GM18498 (cell line): ENCODE measurements around the gene GDI1.
A peak's percentile ranks its signal among the peaks of the same experiment; 100 is the strongest.

ENCODE experiments used
- ATAC-seq: cut with Tn5 transposase; IDR thresholded peaks from one replicate; pipeline ENCODE4 v1.9.1; 2021; ENCODE audit warnings: mild to moderate bottlenecking, moderate library complexity; ENCODE audit not compliant: unreplicated experiment

Gene GDI1

GRCh38 chrX:154436374-154436982 lies 476 bp upstream of the GDI1 start:
- ATAC-seq = peak; percentile 47

GRCh38 chrX:154437971-154438893 lies 1.3 kb downstream of the GDI1 start:
- no peak for ATAC-seq

GRCh38 chrX:154439841-154440240 lies 2.9 kb downstream of the GDI1 start:
- ATAC-seq = no peak

- no peak for ATAC-seq
These were observed 3.8 kb downstream of the GDI1 start for GRCh38 chrX:154440623-154441357.

GRCh38 chrX:154441564-154441963 lies 4.6 kb downstream of the GDI1 start:
- ATAC-seq = no peak

GRCh38 chrX:154441984-154442707 lies 5.2 kb downstream of the GDI1 start:
- no peak for ATAC-seq

- no peak for ATAC-seq
These were observed 6.5 kb downstream of the GDI1 start for GRCh38 chrX:154443479-154443910.

GRCh38 chrX:154443992-154444754 lies 7.2 kb downstream of the GDI1 start, which contains the start of gene FAM50A:
TSS of gene FAM50A (plus strand) at chrX:154444141. CDS start at chrX:154444236, 95 bp downstream.
- ATAC-seq = peak; percentile 83

- no peak for ATAC-seq
These were observed 7.8 kb downstream of the GDI1 start for GRCh38 chrX:154444755-154445246.

- no peak for ATAC-seq
These were observed 8.8 kb downstream of the GDI1 start for GRCh38 chrX:154445776-154446175.

- ATAC-seq = no peak
These were observed 9.5 kb downstream of the GDI1 start for GRCh38 chrX:154446430-154446829.

GRCh38 chrX:154448484-154448883 lies 11.5 kb downstream of the GDI1 start:
- no peak for ATAC-seq

GRCh38 chrX:154449618-154450017 lies 12.7 kb downstream of the GDI1 start:
- ATAC-seq = no peak

GRCh38 chrX:154450312-154450711 lies 13.4 kb downstream of the GDI1 start:
- ATAC-seq = no peak

GRCh38 chrX:154452823-154453222 lies 15.9 kb downstream of the GDI1 start:
- ATAC-seq = no peak

- ATAC-seq = peak; percentile 70
These were observed 20.6 kb downstream of the GDI1 start for GRCh38 chrX:154457491-154458115.

- peak; percentile 73 for ATAC-seq
These were observed 21.4 kb downstream of the GDI1 start, which contains the start of gene PLXNA3 for GRCh38 chrX:154458116-154458953. TSS of gene PLXNA3 (plus strand) at chrX:154458281. CDS start at chrX:154460184, 1,903 bp downstream.
